Hepatocyte (in vitro differentiated cells): ENCODE measurements around the gene C1QC.

Experiments used
- CTCF ChIP-seq: fragments of 200-600 bp; sonication (generic); IDR thresholded peaks from 2 replicates; pipeline ENCODE4 v1.5.1; 2016; ENCODE audit warnings: antibody characterized with exemption, mild to moderate bottlenecking; ENCODE audit not compliant: poor library complexity
- EZH2 ChIP-seq: fragments of 200-600 bp; sonication (generic); IDR thresholded peaks from 2 replicates; pipeline ENCODE4 v1.6.1; 2016; ENCODE audit warnings: antibody characterized with exemption, mild to moderate bottlenecking, borderline replicate concordance
- EZH2phosphoT487 ChIP-seq: fragments of 200-600 bp; sonication (generic); IDR thresholded peaks from one replicate; pipeline ENCODE4 v1.6.1; 2018; ENCODE audit warnings: antibody characterized with exemption, mild to moderate bottlenecking, low read depth, moderate library complexity; ENCODE audit not compliant: unreplicated experiment, severe bottlenecking

- no peak for TF ChIP-seq CTCF
- TF ChIP-seq EZH2: no peak
- no peak for TF ChIP-seq EZH2phosphoT487
Measured at GRCh38 chr1:22616571-22616970, 26.9 kb upstream of the C1QC start.
